Activated gamma-delta T cell treated with anti-CD3 and anti-CD28 coated beads, Interleukin-2, amount 50 U/mL, for 16 hours (primary cell): ENCODE measurements around the gene TMEM80.
"Not testable (repeated sequence)": the region's sequence is repeated elsewhere in the genome, so short reads cannot be mapped to it uniquely, and the experiment has no call there.

Source experiments
- DNase-seq: peaks from one replicate; pipeline ENCODE4 v3.0.0-alpha.2; 2020; ENCODE audit warnings: low read depth

The TMEM80 gene

DNA sequence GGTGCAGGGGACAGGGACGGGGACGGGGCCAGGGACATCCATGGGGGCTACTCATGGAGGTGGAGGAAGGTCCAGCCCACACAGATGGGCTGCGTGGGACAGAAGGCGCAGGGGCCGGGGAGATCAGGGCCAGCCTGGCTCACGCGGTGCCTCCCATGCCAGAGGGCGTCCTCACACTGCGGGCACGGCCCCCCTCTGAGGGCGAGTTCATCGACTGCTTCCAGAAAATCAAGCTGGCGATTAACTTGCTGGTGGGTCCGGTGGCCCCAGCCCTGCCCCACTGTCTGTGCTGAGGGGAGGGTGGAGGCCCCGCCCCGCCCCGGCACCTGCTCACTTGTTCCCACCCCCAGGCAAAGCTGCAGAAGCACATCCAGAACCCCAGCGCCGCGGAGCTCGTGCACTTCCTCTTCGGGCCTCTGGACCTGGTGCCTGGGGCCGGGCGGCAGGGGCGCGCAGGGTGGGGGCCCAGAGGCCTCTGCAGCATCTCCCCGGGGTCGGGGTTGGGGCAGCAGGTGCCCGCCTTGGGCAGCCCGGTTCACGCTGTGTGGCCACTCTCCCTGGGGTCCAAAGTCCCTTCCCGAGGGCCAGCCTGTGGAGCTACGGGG lies 26.2 kb downstream of the TMEM80 start:
- peak; percentile 30 for DNase-seq

DNA sequence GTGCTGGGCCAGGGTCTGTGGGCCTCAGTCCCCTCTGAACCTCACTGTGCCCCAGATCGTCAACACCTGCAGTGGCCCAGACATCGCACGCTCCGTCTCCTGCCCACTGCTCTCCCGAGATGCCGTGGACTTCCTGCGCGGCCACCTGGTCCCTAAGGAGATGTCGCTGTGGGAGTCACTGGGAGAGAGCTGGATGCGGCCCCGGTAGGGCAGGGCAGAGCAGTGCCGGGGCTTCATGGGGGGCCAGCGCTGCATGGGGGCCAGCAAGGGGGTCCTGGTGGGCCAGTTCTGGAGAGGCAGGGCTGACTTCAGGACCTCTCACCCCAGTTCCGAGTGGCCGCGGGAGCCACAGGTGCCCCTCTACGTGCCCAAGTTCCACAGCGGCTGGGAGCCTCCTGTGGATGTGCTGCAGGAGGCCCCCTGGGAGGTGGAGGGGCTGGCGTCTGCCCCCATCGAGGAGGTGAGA lies 26.8 kb downstream of the TMEM80 start:
- DNase-seq: no peak

- DNase-seq: peak; percentile 36
Measured at GRCh38 chr11:723120-723883, 27.7 kb downstream of the TMEM80 start.

- no peak for DNase-seq
Measured at GRCh38 chr11:724049-724777, 28.6 kb downstream of the TMEM80 start.

DNA sequence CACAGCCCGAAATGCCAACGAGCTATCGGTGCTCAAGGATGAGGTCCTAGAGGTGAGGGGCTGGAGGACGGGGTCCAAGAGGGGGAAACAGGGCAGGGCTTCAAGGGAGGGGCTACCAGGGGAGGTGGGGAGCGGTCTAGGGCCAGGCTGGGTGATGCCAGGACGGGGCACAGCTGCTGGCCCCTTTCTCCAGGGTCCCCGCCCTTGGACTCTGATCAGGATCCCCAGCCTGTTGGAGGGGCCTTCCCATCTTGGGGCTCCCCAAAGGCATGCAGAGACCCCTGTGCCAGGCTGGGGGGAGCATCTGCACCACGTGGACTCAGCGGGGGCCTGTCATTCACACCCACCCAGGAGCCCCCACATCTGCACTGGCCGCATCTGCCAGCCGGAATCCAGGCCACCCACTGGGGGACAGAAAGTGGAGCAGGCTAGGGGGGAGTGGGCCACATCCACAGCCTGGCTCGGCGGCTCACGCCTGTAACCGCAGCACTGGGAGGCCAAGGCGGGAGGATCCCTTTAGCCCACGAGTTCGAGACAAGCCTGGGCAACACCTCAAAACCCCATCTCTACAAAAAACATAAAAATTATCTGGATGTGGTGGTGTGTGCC lies 29.3 kb downstream of the TMEM80 start:
- no peak for DNase-seq

DNA sequence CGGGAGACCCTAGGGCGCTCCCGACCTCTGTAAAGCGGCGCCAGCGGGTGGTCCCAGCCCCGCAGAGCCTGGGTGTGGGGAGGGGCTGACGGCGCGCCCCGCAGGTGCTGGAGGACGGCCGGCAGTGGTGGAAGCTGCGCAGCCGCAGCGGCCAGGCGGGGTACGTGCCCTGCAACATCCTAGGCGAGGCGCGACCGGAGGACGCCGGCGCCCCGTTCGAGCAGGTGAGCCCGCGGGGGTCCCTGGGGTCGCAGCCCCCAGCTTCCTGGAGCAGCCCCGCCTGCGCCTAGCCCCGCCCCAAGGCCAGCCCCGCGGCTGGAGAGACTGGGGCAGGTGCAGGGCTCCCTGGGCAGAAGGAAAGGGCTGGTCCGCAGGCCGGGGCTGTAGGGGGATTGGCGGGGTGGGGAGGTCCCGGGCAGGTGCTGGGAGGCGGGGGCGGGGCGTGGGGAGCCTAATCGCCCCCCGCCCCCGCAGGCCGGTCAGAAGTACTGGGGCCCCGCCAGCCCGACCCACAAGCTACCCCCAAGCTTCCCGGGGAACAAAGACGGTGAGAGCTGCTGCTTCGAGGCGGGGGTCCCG lies 30.1 kb downstream of the TMEM80 start:
- DNase-seq: no peak

DNA sequence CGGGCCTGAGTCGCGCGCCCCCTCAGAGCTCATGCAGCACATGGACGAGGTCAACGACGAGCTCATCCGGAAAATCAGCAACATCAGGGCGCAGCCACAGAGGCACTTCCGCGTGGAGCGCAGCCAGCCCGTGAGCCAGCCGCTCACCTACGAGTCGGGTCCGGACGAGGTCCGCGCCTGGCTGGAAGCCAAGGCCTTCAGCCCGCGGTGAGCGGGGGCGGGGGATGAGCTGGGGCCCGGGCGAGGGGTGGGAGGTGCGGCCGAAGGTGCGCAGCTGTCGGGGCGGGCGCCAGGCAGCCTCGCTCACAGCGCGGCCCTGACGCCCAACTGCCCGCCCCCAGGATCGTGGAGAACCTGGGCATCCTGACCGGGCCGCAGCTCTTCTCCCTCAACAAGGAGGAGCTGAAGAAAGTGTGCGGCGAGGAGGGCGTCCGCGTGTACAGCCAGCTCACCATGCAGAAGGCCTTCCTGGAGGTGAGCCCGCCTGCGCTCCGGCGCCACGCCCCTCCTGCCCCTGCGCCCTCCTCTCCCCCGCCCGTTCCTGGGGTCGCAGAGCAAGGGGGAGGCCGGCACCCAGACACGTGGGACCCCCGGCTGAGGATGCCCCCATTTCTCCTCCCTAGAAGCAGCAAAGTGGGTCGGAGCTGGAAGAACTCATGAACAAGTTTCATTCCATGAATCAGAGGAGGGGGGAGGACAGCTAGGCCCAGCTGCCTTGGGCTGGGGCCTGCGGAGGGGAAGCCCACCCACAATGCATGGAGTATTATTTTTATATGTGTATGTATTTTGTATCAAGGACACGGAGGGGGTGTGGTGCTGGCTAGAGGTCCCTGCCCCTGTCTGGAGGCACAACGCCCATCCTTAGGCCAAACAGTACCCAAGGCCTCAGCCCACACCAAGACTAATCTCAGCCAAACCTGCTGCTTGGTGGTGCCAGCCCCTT lies 30.9 kb downstream of the TMEM80 start:
- peak; percentile 39 for DNase-seq

GRCh38 chr11:727281-727701 lies 31.7 kb downstream of the TMEM80 start:
- no peak for DNase-seq

GRCh38 chr11:727859-728748 lies 32.5 kb downstream of the TMEM80 start:
- peak; percentile 71 for DNase-seq

GRCh38 chr11:728901-729491 lies 33.4 kb downstream of the TMEM80 start:
- no peak for DNase-seq

DNA sequence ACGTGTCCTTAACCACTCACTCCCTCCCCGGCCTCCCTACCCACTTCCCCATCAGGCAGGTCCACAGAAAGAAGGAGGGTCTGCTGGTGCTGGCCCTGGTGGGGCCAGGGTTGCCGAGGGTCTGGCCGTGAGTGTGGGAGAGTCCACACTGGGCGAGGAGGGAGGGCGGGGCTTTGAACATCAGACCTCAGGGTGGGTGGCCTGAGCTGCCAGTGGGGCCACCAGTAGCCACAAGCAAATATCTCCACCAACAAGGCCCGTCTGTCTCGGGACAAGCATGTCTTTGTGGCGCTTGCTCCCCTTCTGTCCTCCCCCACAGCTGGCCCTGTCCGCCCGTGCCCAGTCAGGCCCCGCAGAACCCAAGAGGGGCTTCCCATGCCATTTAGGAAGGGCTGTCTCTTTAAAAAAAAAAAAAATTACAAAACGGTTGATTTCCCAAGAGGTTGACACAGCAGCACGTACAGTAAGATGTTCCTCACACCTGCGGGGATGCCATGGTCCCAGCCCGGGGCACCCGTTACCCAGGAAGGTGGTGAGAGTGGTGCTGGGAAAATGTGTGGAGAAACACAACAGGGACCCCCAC lies 34.0 kb downstream of the TMEM80 start:
- no peak for DNase-seq

GRCh38 chr11:733072-733471 lies 37.5 kb downstream of the TMEM80 start:
- no peak for DNase-seq

DNA sequence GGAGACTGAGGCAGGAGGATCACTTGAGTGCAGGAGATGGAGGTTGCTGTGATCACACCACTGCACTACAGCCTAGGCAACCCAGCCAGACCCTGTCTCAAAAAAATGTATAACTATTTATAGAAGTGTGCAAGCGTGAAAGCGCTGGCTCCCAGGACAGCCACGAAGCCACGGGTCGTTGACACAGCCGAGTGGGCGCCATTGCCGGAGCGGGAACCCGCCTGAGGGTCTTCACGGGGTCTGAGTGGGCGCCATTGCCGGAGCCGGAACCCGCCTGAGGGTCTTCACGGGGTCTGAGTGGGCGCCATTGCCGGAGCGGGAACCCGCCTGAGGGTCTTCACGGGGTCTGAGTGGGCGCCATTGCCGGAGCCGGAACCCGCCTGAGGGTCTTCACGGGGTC lies 38.9 kb downstream of the TMEM80 start:
- DNase-seq: not testable (repeated sequence)

DNA sequence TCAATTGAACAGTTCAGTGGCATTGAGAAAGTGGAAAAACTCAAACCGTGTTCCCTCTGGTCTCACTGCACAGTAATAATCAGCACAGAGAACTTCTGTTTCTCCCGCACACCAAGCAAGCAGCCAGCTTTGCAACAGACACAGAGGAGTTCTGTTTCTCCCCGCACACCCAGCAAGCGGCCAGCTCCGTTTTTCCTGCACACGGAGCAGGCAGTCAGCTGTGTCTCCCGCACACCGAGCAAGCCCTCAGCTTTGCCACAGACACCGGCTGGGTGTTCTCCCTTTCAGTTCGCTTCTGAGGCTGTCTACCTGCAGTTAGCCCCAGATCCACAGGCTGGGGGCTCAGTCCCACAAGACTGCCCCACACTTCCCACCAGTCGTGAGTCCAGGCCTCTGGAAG lies 41.8 kb downstream of the TMEM80 start:
- DNase-seq: no peak

DNA sequence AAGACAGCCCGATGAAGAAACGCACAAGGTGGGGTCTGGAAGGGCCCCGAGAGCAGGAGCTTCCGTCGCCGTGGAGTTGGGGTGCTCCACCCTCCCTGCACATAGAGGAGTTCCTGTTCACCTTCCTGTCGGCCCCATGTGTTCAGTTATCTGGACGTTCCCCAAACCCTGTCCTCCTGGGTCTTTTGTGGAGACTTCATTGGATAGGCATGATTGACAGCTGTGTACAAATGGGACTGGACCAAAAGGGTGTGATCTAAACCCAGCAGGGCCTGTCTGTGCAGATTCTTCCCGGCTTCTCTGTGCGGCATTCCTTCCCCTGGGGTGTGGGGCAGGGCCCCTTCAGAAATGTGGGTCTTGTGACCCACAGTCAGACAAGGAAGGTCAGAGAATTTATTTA lies 42.3 kb downstream of the TMEM80 start:
- not testable (repeated sequence) for DNase-seq

DNA sequence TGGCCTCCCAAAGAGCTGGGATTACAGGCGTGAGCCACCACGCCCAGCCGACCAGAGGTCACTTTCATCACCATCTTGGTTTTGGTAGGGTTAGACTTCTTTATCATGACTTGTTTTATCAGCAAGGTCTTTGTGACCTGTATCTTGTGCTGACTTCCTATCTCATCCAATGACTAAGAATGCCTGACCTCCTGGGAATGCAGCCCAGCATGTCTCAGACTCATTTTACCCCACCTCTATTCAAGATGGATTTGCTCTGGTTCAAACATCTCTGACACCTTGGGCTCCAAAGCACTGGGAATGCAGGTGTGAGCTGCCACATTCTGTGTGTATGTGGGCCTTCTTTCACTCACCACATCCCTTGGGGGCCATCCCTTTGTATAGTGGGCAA lies 46.5 kb downstream of the TMEM80 start:
- DNase-seq: no peak

DNA sequence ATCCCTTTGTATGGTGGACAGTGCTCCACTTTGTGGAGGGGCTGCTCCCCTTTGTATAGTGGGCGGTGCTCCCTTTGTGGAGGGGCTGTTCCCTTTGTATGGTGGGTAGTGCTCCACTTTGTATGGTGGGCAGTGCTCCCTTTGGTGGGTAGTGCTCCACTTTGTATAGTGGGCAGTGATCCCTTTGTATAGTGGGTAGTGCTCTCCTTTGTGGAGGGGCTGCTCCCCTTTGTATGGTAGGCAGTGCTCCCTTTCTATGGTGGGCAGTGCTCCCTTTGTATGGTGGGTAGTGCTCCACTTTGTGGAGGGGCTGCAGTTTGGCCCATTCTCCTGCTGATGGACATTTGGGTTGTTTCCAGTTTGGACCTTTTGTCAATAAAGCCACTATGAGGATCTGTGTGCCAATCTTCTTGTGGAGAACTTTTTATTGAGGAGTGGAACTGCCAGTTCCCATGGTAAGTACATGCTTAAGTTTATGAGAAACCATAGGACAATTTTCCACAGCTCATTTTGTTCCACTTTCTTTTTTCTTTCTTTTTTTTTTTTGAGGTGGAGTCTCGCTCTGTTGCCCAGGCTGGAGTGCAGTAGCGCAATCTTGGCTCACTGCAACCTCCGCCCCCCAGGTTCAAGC lies 47.1 kb downstream of the TMEM80 start:
- DNase-seq: no peak

DNA sequence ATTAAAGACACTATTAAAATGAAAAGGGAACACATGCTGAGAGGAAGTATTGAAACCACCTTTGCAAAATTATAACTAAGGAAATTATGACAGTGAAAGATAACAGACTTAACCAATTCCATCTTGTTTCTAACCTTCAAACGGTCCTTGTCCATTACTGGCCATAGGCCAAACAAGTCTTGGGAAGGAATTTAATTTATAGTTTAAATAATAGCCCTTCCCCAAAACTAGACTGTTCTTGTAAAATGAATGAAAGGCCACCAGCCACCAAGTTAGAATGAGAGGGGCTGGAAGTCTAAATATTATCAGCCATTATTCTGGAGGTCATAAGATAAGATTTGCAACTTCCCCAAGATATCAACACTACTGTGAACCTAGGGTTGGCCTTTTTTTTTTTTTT lies 49.8 kb downstream of the TMEM80 start:
- DNase-seq: no peak
